HG02798 (cell line): Measurements from ENCODE around the gene TANC1.

Experiments used
- ATAC-seq: cut with Tn5 transposase; IDR thresholded peaks from one replicate; pipeline ENCODE4 v1.9.1; 2021; ENCODE audit warnings: mild to moderate bottlenecking; ENCODE audit not compliant: unreplicated experiment, poor library complexity

Gene TANC1

GRCh38 chr2:159228081-159228581 is 259.7 kb downstream of the TANC1 start:
- ATAC-seq: no peak

- ATAC-seq: no peak
Measured at GRCh38 chr2:159229476-159230144, 261.2 kb downstream of the TANC1 start.

DNA sequence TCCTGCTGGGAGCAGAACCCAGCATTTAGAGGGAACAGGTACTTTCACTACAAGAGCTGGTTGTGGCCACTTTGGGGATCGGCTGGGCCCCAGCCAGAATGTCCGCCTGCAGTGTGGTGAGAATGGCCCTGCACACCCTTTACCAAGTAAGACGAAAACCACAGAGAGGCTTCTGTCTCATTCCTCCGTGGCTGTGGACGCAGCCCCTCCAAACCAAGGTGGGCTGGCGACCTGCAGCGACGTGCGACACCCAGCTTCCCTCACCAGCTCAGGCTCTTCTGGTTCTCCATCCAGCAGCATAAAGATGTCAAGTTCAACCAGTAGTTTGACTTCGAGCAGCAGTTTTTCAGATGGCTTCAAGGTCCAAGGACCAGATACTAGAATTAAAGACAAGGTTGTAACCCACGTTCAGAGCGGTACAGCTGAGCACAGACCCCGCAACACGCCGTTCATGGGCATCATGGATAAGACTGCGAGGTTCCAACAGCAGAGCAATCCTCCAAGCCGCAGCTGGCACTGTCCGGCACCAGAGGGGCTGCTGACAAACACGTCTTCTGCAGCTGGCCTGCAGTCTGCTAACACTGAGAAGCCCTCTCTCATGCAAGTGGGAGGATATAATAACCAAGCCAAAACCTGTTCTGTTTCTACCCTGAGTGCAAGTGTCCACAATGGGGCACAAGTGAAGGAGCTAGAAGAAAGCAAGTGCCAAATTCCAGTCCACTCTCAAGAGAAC is 261.9 kb downstream of the TANC1 start:
- no peak for ATAC-seq

- no peak for ATAC-seq
Measured at GRCh38 chr2:159232456-159233170, 264.2 kb downstream of the TANC1 start.

DNA sequence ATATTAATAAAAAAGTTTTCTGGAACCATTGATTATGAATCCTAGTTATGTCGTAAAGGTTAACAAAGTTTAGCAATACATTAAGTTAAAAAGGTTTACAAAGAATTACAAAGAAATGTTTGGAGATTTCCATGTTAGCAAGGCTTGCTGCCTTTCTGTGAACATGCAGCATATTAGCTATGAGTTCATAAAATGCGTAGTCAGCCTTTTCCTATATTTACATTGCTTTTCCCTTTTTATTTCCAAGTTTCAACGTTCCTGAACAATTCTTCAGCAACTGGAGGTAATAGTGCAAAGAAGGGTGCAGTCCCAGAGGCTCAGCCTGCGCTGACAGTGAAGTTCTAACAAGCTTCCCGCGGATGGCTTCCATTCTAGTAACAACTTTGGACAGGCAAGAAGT is 266.4 kb downstream of the TANC1 start:
- no peak for ATAC-seq

GRCh38 chr2:159243529-159243928 is 275.1 kb downstream of the TANC1 start:
- no peak for ATAC-seq

DNA sequence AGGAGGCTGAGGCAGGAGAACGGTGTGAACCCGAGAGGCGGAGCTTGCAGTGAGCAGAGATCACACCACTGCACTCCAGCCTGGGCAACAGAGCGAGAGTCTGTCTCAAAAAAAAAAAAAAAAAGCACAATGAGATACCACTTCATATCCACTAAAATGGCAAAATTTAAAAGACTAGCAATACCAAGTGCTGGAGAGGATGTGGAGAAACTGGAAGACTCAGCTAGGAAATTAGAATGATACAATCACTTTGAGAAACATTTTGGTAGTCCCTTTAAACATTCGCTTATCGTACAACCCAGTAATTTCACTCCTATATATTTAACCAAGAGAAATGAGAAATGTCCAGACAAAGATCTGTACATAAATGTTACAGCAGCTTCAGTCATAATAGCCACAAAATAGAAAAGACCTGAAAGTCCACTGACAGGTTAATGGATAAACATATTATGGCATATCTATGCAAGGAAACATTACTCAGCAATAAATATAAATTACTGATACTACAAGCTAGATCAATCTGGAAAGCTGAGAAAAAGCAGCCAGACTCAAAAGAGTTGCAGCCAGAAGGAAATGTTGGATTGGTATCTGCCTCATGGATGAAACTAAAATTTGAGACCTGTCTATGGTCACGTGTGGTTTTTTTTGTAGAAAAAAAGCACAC is 278.0 kb downstream of the TANC1 start:
- ATAC-seq: no peak

- ATAC-seq: peak; percentile 65
Measured at GRCh38 chr2:159249990-159250715, 281.7 kb downstream of the TANC1 start.

- no peak for ATAC-seq
Measured at GRCh38 chr2:159251296-159252173, 283.1 kb downstream of the TANC1 start.

- ATAC-seq: no peak
Measured at GRCh38 chr2:159252905-159253304, 284.5 kb downstream of the TANC1 start.

DNA sequence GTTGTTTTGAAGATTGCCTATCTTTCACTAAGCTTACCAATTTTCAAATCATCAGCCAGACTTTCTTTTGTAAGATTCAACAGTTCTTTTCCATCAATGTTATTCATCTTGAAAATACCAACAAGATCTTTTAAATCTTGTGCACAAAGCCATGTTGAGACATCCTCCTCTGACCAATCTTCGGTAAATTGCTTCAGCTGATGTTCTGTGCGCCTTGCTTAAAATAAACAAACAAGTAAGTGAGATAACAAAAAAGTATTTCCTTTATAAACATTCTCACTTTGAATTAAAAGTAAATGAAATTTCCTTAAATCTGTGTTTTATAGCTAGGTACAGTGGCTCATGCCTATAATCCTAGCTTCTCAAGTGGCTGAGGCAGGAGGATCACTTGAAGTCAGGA is 287.7 kb downstream of the TANC1 start:
- no peak for ATAC-seq

DNA sequence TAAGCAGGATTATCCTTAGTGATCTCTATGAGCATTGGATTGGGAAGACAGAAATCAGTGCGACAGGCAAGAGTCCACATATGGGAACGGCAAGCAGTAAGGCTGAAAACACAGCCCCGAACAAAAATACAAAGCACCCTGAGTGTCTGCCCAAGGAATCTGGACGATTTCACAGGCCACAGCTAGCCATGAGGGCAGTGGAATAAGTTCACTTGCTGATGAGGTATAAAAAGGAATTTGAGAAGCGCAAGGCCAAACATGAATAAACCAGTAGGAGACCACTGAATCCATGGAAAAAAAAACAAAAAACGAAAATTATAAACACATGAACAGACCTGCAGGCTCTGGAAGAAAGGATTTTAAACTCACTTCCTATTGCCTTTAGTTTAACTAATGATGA is 293.8 kb downstream of the TANC1 start:
- ATAC-seq: no peak

DNA sequence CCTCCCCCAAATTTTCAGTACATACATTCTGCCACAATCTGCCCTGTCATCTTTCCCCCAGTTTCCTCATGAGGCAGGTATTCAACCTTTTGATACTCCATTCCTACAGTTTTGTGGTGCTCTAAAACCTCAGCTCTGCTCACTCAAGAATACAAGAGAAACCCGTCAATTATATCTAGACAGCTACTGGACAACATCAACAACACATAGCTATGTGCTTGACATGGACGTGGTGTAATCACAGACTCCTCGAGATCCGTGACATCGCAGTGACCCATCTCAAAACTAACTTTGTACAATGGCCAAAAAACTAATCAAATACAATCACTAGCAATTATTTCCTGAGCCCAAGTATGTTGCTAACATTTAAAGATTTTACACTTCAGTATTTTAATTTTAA is 294.5 kb downstream of the TANC1 start:
- ATAC-seq: no peak

DNA sequence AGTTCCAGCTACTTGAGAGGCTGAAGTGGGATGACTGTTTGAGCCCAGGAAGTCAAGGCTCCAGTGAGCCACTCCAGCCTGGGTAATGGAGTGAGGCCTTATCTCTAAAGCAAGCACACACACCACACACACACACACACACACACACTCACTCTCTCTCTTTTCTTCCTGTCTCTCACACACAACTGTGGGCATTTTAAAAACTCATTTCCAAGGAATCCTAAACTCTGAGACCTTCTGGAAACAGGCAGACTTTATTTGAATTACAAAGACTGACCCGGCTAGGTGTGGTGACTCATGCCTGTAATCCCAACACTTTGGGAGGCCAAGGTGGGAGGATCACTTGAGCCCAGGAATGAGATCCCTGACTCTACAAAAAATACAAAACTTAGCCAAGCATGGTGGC is 296.7 kb downstream of the TANC1 start:
- no peak for ATAC-seq

- ATAC-seq: peak; percentile 83
Measured at GRCh38 chr2:159266554-159266953, 298.1 kb downstream of the TANC1 start.

GRCh38 chr2:159267921-159268320 is 299.5 kb downstream of the TANC1 start:
- ATAC-seq: no peak

DNA sequence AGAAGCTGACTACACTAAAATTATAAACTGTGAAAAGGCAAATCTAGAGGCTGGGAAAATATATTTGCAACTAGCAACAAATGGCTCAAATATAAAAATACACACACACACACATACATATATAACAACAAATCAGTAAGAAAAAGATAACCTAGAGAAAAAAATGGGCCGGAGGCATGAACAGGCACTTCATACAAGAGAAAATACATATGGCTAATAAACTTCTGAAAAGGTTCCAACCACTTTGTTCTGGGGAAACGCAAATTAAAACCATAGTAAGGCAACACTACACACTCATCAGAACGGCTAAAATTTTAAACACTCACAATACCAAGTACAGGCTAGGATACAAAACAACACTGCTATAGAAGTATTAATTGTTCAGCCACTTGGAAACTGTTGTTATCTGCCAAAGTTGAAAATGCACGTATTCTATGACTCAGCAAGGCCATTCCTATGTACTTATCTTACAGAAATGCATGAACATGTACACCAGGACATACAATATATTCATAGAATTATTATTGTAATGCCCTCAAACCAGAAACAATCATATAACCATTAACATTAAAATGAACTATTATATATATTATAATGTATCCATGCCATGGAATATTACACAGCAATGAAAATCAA is 302.4 kb downstream of the TANC1 start:
- no peak for ATAC-seq

GRCh38 chr2:159272156-159272555 is 303.7 kb downstream of the TANC1 start:
- ATAC-seq: no peak

DNA sequence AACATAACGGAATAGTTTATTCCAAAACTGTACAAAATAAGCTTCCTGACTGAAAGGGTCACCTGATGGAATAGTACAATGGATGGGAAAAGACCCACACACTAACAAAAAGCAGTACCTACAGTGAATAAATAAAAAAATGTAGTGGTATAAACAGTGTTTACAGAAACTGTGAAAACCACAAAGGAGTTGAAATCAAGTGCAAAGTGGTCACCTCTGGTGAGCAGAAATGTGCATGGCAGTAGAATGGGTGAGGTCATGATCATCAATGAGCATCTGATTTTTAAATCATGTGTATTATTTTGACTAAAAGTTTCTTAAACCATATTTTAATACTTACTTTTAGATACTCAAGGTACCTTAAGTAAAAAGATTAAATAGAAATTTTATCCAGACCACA is 306.7 kb downstream of the TANC1 start:
- no peak for ATAC-seq
